H9 (cell line): Measurements from ENCODE around the gene DCTN3. TPM values are rescaled to one million over a fixed set of nuclear protein-coding genes. Genes with fewer than 3 reads are reported as not detected.

Source experiments
- DNase-seq: peaks from one replicate; pipeline ENCODE4 v3.0.0-alpha.2; 2017
- H2AFZ ChIP-seq: one replicate; pipeline ENCODE4 v1.6.1; 2013; ENCODE audit warnings: mild to moderate bottlenecking, low read length, control low read depth, moderate library complexity
- H2AK5ac ChIP-seq: 2 replicates; pipeline ENCODE4 v1.6.1; 2013; ENCODE audit warnings: low read length, control low read depth, mixed read lengths; ENCODE audit not compliant: insufficient read length
- H2BK120ac ChIP-seq: one replicate; pipeline ENCODE4 v1.6.1; 2013; ENCODE audit warnings: low read depth, mild to moderate bottlenecking, low read length, control low read depth, inconsistent platforms; ENCODE audit not compliant: poor library complexity, severe bottlenecking
- H2BK12ac ChIP-seq: 2 replicates; pipeline ENCODE4 v1.6.1; 2013; ENCODE audit warnings: low read length, control low read depth, mixed read lengths, low read depth; ENCODE audit not compliant: insufficient read length
- H2BK15ac ChIP-seq: 2 replicates; pipeline ENCODE4 v1.6.1; 2013; ENCODE audit warnings: low read depth, low read length, control low read depth
- H2BK20ac ChIP-seq: one replicate; pipeline ENCODE4 v1.6.1; 2013; ENCODE audit warnings: low read depth, mild to moderate bottlenecking, low read length, control low read depth, inconsistent platforms; ENCODE audit not compliant: poor library complexity, severe bottlenecking
- H2BK5ac ChIP-seq: 2 replicates; pipeline ENCODE4 v1.6.1; 2013; ENCODE audit warnings: low read length, control low read depth, mixed read lengths; ENCODE audit not compliant: insufficient read length
- H3K14ac ChIP-seq: 2 replicates; pipeline ENCODE4 v1.6.1; 2013; ENCODE audit warnings: low read length, control low read depth; ENCODE audit not compliant: insufficient read depth
- H3K18ac ChIP-seq: 2 replicates; pipeline ENCODE4 v1.6.1; 2013; ENCODE audit warnings: low read depth, mild to moderate bottlenecking, mixed read lengths, low read length, control low read depth; ENCODE audit not compliant: insufficient read length
- H3K23ac ChIP-seq: 2 replicates; pipeline ENCODE4 v1.6.1; 2013; ENCODE audit warnings: low read length, control low read depth, mixed read lengths, low read depth; ENCODE audit not compliant: insufficient read length
- H3K23me2 ChIP-seq: 2 replicates; pipeline ENCODE4 v1.6.1; 2013; ENCODE audit warnings: low read depth, mild to moderate bottlenecking, mixed read lengths, low read length, control low read depth; ENCODE audit not compliant: insufficient read length, poor library complexity, severe bottlenecking
- H3K27ac ChIP-seq: 2 replicates; pipeline ENCODE4 v1.5.1; 2013; ENCODE audit warnings: low read length, control low read depth, mixed read lengths, low read depth; ENCODE audit not compliant: insufficient read length
- H3K27me3 ChIP-seq: 2 replicates; pipeline ENCODE4 v1.6.1; 2013; ENCODE audit warnings: low read length, control low read depth, inconsistent platforms; ENCODE audit not compliant: insufficient read depth
- H3K4ac ChIP-seq: 2 replicates; pipeline ENCODE4 v1.6.1; 2013; ENCODE audit warnings: low read depth, mild to moderate bottlenecking, control low read depth, inconsistent platforms, low read length, moderate library complexity
- H3K4me1 ChIP-seq: 2 replicates; pipeline ENCODE4 v1.6.1; 2013; ENCODE audit warnings: low read length, control low read depth, inconsistent platforms; ENCODE audit not compliant: insufficient read depth
- H3K4me2 ChIP-seq: 2 replicates; pipeline ENCODE4 v1.6.1; 2013; ENCODE audit warnings: low read length, control low read depth, mixed read lengths; ENCODE audit not compliant: insufficient read length, insufficient read depth
- H3K56ac ChIP-seq: 2 replicates; pipeline ENCODE4 v1.6.1; 2013; ENCODE audit warnings: low read depth, mild to moderate bottlenecking, mixed read lengths, low read length, control low read depth; ENCODE audit not compliant: insufficient read length
- H3K79me1 ChIP-seq: 2 replicates; pipeline ENCODE4 v1.6.1; 2013; ENCODE audit warnings: low read depth, mild to moderate bottlenecking, moderate library complexity, low read length, control low read depth, inconsistent platforms; ENCODE audit not compliant: insufficient read depth, poor library complexity, severe bottlenecking
- H3K79me2 ChIP-seq: 2 replicates; pipeline ENCODE4 v1.6.1; 2013; ENCODE audit warnings: low read length, control low read depth, inconsistent platforms; ENCODE audit not compliant: insufficient read depth
- H3K9ac ChIP-seq: 2 replicates; pipeline ENCODE4 v1.6.1; 2013; ENCODE audit warnings: low read length, control low read depth, mixed read lengths; ENCODE audit not compliant: insufficient read length; ENCODE audit errors: extremely low read depth
- H3K9me3 ChIP-seq: one replicate; pipeline ENCODE4 v1.6.1; 2013; ENCODE audit warnings: low read depth, low read length, inconsistent platforms; ENCODE audit not compliant: control insufficient read depth
- H3T11ph ChIP-seq: one replicate; pipeline ENCODE4 v1.6.1; 2013; ENCODE audit warnings: mild to moderate bottlenecking, low read length, control low read depth, inconsistent platforms
- H4K20me1 ChIP-seq: one replicate; pipeline ENCODE4 v1.6.1; 2013; ENCODE audit not compliant: control insufficient read depth, insufficient read length, insufficient read depth
- H4K5ac ChIP-seq: 2 replicates; pipeline ENCODE4 v1.6.1; 2013; ENCODE audit warnings: low read depth, mild to moderate bottlenecking, mixed read lengths, low read length, control low read depth; ENCODE audit not compliant: insufficient read length
- H4K8ac ChIP-seq: replicated peaks from 2 replicates; pipeline ENCODE4 v1.6.1; 2013; ENCODE audit warnings: low read length, control low read depth, mixed read lengths, low read depth; ENCODE audit not compliant: insufficient read length
- H4K91ac ChIP-seq: 2 replicates; pipeline ENCODE4 v1.6.1; 2013; ENCODE audit warnings: low read depth, mild to moderate bottlenecking, moderate library complexity, mixed read lengths, low read length, control low read depth; ENCODE audit not compliant: insufficient read length
- H3K27ac Mint-ChIP-seq, 3 experiments: 2 replicates in 2 of 3; 3 replicates in 1 of 3; pipeline ENCODE4 v1.8.0; 2020 to 2021; ENCODE audit warnings: mixed read lengths in 3 of 3, mild to moderate bottlenecking in 1 of 3, moderate library complexity in 1 of 3
- H3K27me3 Mint-ChIP-seq: 2 replicates; pipeline ENCODE4 v1.8.0; 2021; ENCODE audit warnings: low read depth, mild to moderate bottlenecking, moderate library complexity, mixed read lengths
- H3K36me3 Mint-ChIP-seq, 3 experiments: 2 replicates in 2 of 3; 3 replicates in 1 of 3; pipeline ENCODE4 v1.8.0; 2020 to 2021; ENCODE audit warnings: low read depth in 3 of 3, mixed read lengths in 3 of 3; ENCODE audit not compliant: insufficient read depth in 1 of 3
- H3K4me1 Mint-ChIP-seq, 2 experiments: 2 replicates each; pipeline ENCODE4 v1.8.0; 2020; ENCODE audit warnings: mixed read lengths in 2 of 2
- H3K4me3 Mint-ChIP-seq, 2 experiments: 2 replicates in 1 of 2; 3 replicates in 1 of 2; pipeline ENCODE4 v1.8.0; 2020 to 2021; ENCODE audit warnings: mild to moderate bottlenecking in 2 of 2, mixed read lengths in 2 of 2, moderate library complexity in 1 of 2
- H3K9me3 Mint-ChIP-seq, 2 experiments: 2 replicates in 1 of 2; 3 replicates in 1 of 2; pipeline ENCODE4 v1.8.0; 2020; ENCODE audit warnings: mild to moderate bottlenecking in 2 of 2, mixed read lengths in 2 of 2, moderate library complexity in 1 of 2
- WGBS: extraction: QIAGEN DNeasy Blood & Tissue Kit; methylation state at CpG from one replicate; pipeline ENCODE4 v1.1.7; 2013; ENCODE audit warnings: missing lambda C conversion rate, low lambda C conversion rate, mixed read lengths; ENCODE audit not compliant: insufficient read length; ENCODE audit errors: extremely low coverage; 5-methylcytosine and 5-hydroxymethylcytosine counted together
- total RNA-seq: library from RNA; stranded (reverse); gene quantifications from 2 replicates; pipeline ENCODE4 v1.2.1, GENCODE V29; 2021
- TF ChIP-seq, protein P1 (sequence below): fragments of 200-600 bp; sonication (generic); conservative IDR thresholded peaks from 3 replicates; pipeline ENCODE4 v1.8.0; 2021; ENCODE audit warnings: antibody characterized with exemption, mild to moderate bottlenecking

The DCTN3 gene
- total RNA-seq, 1 experiment from 2014 or later: 40.0 TPM

DNA sequence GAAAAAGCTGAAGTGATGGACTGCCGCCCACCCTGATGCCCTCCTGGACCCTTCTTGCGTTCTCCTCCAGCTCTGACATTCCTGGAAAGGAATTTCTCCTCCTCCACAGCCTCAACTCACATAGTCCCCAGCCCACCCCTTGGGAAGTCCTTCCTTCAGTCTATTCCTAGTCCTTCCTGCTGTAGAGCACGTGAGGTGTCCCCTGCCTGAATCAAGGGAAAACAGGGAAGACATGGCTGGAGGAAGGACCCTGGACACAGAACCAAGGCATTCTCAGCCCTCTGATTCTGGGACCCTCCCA lies 4.8 kb upstream of the DCTN3 start:
- no peak overlapping the region for H4K5ac ChIP-seq
- no peak overlapping the region for H4K91ac ChIP-seq
- no peak overlapping the region for H2AK5ac ChIP-seq
- no peak overlapping the region for H3K18ac ChIP-seq
- H3K79me2 ChIP-seq: no peaks in the 10 kb centered on the region
- Mint-ChIP-seq H3K36me3 (no peaks in the 10 kb centered on the region; a peak in 2 of 7 replicates), H3K27me3 (peaks cover 72% of the 10 kb centered on the region), H3K4me3 (no peak overlapping the region), H3K27ac (no peak overlapping the region), H3K9me3 (peaks cover 0 to 6% of the 10 kb centered on the region in 2 experiments; a peak in 3 of 5 replicates), H3K4me1 (peaks cover 13 to 32% of the 10 kb centered on the region in 2 experiments)
- H3K4me1 ChIP-seq: no peaks in the 10 kb centered on the region
- H3K9ac ChIP-seq: no peak overlapping the region
- H3K4me2 ChIP-seq: no peak overlapping the region
- H3K9me3 ChIP-seq: no peaks in the 10 kb centered on the region
- H3K56ac ChIP-seq: no peak overlapping the region
- no peak overlapping the region for H3K14ac ChIP-seq
- H3T11ph ChIP-seq: no peak overlapping the region
- TF ChIP-seq, protein P1, sequence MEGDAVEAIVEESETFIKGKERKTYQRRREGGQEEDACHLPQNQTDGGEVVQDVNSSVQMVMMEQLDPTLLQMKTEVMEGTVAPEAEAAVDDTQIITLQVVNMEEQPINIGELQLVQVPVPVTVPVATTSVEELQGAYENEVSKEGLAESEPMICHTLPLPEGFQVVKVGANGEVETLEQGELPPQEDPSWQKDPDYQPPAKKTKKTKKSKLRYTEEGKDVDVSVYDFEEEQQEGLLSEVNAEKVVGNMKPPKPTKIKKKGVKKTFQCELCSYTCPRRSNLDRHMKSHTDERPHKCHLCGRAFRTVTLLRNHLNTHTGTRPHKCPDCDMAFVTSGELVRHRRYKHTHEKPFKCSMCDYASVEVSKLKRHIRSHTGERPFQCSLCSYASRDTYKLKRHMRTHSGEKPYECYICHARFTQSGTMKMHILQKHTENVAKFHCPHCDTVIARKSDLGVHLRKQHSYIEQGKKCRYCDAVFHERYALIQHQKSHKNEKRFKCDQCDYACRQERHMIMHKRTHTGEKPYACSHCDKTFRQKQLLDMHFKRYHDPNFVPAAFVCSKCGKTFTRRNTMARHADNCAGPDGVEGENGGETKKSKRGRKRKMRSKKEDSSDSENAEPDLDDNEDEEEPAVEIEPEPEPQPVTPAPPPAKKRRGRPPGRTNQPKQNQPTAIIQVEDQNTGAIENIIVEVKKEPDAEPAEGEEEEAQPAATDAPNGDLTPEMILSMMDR: no peak
- H2BK20ac ChIP-seq: no peak overlapping the region
- H3K23me2 ChIP-seq: peaks cover 13% of the 10 kb centered on the region
- no CpG with 5 or more reads among the region's 3 CpGs for WGBS
- no peak overlapping the region for H3K23ac ChIP-seq
- no peaks in the 10 kb centered on the region for H4K20me1 ChIP-seq
- no peak overlapping the region for H4K8ac ChIP-seq
- no peaks in the 10 kb centered on the region for H3K79me1 ChIP-seq
- DNase-seq: no peak
- no peak overlapping the region for H2BK15ac ChIP-seq
- no peak overlapping the region for H3K27ac ChIP-seq
- no peak overlapping the region for H2BK5ac ChIP-seq
- H2BK120ac ChIP-seq: no peak overlapping the region
- peaks cover 47% of the 10 kb centered on the region for H3K27me3 ChIP-seq
- no peak overlapping the region for H2BK12ac ChIP-seq
- H2AFZ ChIP-seq: no peak overlapping the region
- H3K4ac ChIP-seq: no peak overlapping the region
